GM12878 (cell line): ENCODE data around the gene PPP1R1C. TPM values are rescaled to one million over a fixed set of nuclear protein-coding genes. Genes with fewer than 3 reads are reported as not detected.

Source experiments
- ATAC-seq: fragments of 200-7000 bp; cut with Tn5 transposase; 3 replicates; pipeline ENCODE4 v1.9.1; 2020; ENCODE audit warnings: mild to moderate bottlenecking, moderate library complexity
- BruUV-seq: library from RNA; stranded (reverse); fragments of 400-500 nt; replicated peaks from 2 replicates; lab custom pipeline; 2021; lab: Mats Ljungman, UMichigan
- CTCF ChIA-PET: fragments of 300-600 bp; sonication (Branson Sonifier 250); formaldehyde crosslinking; extraction: SDS; loops from one replicate; lab custom pipeline; 2021; ENCODE audit warnings: inconsistent platforms; lab: Yijun Ruan, JAX
- POLR2A ChIA-PET: fragments of 350-600 bp; formaldehyde crosslinking; extraction: SDS; loops from one replicate; lab custom pipeline; 2021; ENCODE audit warnings: inconsistent platforms; lab: Charles Lee
- RAD21 ChIA-PET: fragments of 300-600 bp; sonication (Branson Sonifier 250); formaldehyde crosslinking; loops from one replicate; lab custom pipeline; 2023; ENCODE audit warnings: antibody characterized with exemption; ENCODE audit not compliant: unreplicated experiment; lab: Charles Lee
- SMC1A ChIA-PET: fragments of 300-600 bp; sonication (Branson Sonifier 250); formaldehyde crosslinking; loops from one replicate; lab custom pipeline; 2023; ENCODE audit not compliant: unreplicated experiment, uncharacterized antibody; lab: Charles Lee
- DNase-seq: peaks from one replicate; pipeline ENCODE4 v3.0.0-alpha.2; 2011; ENCODE audit warnings: low read depth, low spot score
- FAIRE-seq: peaks from 3 replicates; lab custom pipeline; 2011; peaks lifted over from hg19 to GRCh38; lab: Jason Lieb, UNC
- H2AFZ ChIP-seq: 2 replicates; pipeline ENCODE4 v1.6.0; 2011; ENCODE audit warnings: low read depth, low read length, control low read depth; ENCODE audit not compliant: control insufficient read depth
- H3K27ac ChIP-seq: 2 replicates; pipeline ENCODE4 v1.5.1; 2011; ENCODE audit warnings: control low read depth; ENCODE audit not compliant: control insufficient read depth, insufficient read depth
- H3K27me3 ChIP-seq, 2 experiments: replicated peaks in 1 of 2; 2 replicates each; pipeline versions ENCODE4 v1.6.0 to v1.6.1; 2011; ENCODE audit warnings: low read length in 1 of 2; ENCODE audit not compliant: control insufficient read depth in 2 of 2, insufficient read depth in 2 of 2
- H3K36me3 ChIP-seq, 2 experiments: 2 replicates each; pipeline ENCODE4 v1.5.1; 2011; ENCODE audit warnings: low read length in 1 of 2; ENCODE audit not compliant: control insufficient read depth in 2 of 2, insufficient read depth in 2 of 2
- H3K4me1 ChIP-seq: 2 replicates; pipeline ENCODE4 v1.6.1; 2011; ENCODE audit warnings: mild to moderate bottlenecking, low read length, moderate library complexity, mixed read lengths; ENCODE audit not compliant: control insufficient read depth, insufficient read depth
- H3K4me2 ChIP-seq: 2 replicates; pipeline ENCODE4 v1.6.0; 2011; ENCODE audit warnings: control low read depth; ENCODE audit not compliant: control insufficient read depth, insufficient read depth
- H3K4me3 ChIP-seq: fragments of 200-600 bp; sonication (generic); 2 replicates; pipeline ENCODE4 v1.5.1; 2016
- H3K79me2 ChIP-seq: 2 replicates; pipeline ENCODE4 v1.6.0; 2011; ENCODE audit warnings: low read length; ENCODE audit not compliant: control insufficient read depth, insufficient read depth
- H3K9ac ChIP-seq: 2 replicates; pipeline ENCODE4 v1.8.0; 2011; ENCODE audit warnings: low read length, control low read depth, mixed read lengths; ENCODE audit not compliant: control insufficient read depth, insufficient read depth
- H3K9me3 ChIP-seq: replicated peaks from 3 replicates; pipeline ENCODE4 v1.5.1; 2011; ENCODE audit warnings: mild to moderate bottlenecking, low read length; ENCODE audit not compliant: control insufficient read depth, insufficient read depth
- H4K20me1 ChIP-seq: 2 replicates; pipeline ENCODE4 v1.6.0; 2011; ENCODE audit not compliant: control insufficient read depth, insufficient read depth
- BACH1 ChIP-seq: fragments of 450-650 bp; IDR thresholded peaks from 2 replicates; pipeline ENCODE4 v1.6.1; 2017; ENCODE audit warnings: mild to moderate bottlenecking, borderline replicate concordance
- CREM ChIP-seq: IDR thresholded peaks from 2 replicates; pipeline ENCODE4 v1.6.1; 2014; ENCODE audit warnings: antibody characterized with exemption, low read depth
- DPF2 ChIP-seq: fragments of 450-650 bp; IDR thresholded peaks from 2 replicates; pipeline ENCODE4 v1.6.1; 2017; ENCODE audit warnings: mild to moderate bottlenecking
- EP300 ChIP-seq, 2 experiments: fragments of 150-350 bp in 1 of 2; IDR thresholded peaks; 2 replicates each; pipeline ENCODE4 v1.6.1; 2011 to 2012; ENCODE audit warnings: low read depth in 2 of 2, low read length in 2 of 2, borderline replicate concordance in 1 of 2, improper control_type of control experiment in 1 of 2, inconsistent platforms in 1 of 2; ENCODE audit not compliant: control insufficient read depth in 1 of 2
- FOXK2 ChIP-seq: fragments of 450-650 bp; IDR thresholded peaks from 2 replicates; pipeline ENCODE4 v1.6.1; 2017; ENCODE audit warnings: mild to moderate bottlenecking, moderate library complexity
- GATAD2B ChIP-seq: fragments of 450-650 bp; conservative IDR thresholded peaks from 2 replicates; pipeline ENCODE4 v1.6.1; 2017; ENCODE audit warnings: low read depth, mild to moderate bottlenecking, moderate library complexity
- IRF4 ChIP-seq: IDR thresholded peaks from 2 replicates; pipeline ENCODE4 v1.6.1; 2011; ENCODE audit warnings: low read depth, low read length
- KLF5 ChIP-seq: fragments of 450-650 bp; IDR thresholded peaks from 2 replicates; pipeline ENCODE4 v1.6.1; 2014; ENCODE audit warnings: mild to moderate bottlenecking; ENCODE audit not compliant: partially characterized antibody
- MXI1 ChIP-seq: fragments of 150-350 bp; IDR thresholded peaks from 2 replicates; pipeline ENCODE4 v1.6.1; 2011; ENCODE audit warnings: low read depth, mild to moderate bottlenecking, inconsistent platforms, low read length, improper control_type of control experiment
- MYC ChIP-seq: IDR thresholded peaks from 2 replicates; pipeline ENCODE4 v1.6.1; 2011; ENCODE audit warnings: mild to moderate bottlenecking, low read length, moderate library complexity, inconsistent platforms; ENCODE audit not compliant: insufficient read depth, insufficient replicate concordance, insufficient read length, severe bottlenecking
- NR2C1 ChIP-seq: fragments of 450-650 bp; IDR thresholded peaks from 2 replicates; pipeline ENCODE4 v1.6.1; 2017; ENCODE audit warnings: antibody characterized with exemption, mild to moderate bottlenecking, moderate library complexity
- REST ChIP-seq: IDR thresholded peaks from 2 replicates; pipeline ENCODE4 v1.6.1; 2012; ENCODE audit warnings: mild to moderate bottlenecking, low read depth, low read length
- STAT1 ChIP-seq: fragments of 450-650 bp; conservative IDR thresholded peaks from 2 replicates; pipeline ENCODE4 v1.6.1; 2014; ENCODE audit warnings: antibody characterized with exemption, mild to moderate bottlenecking
- TARDBP ChIP-seq: IDR thresholded peaks from 2 replicates; pipeline ENCODE4 v1.6.1; 2016; ENCODE audit warnings: borderline replicate concordance
- TBL1XR1 ChIP-seq: IDR thresholded peaks from 2 replicates; pipeline ENCODE4 v1.6.1; 2012; ENCODE audit warnings: low read depth, low read length, improper control_type of control experiment
- ZNF274 ChIP-seq: IDR thresholded peaks from one replicate; pipeline ENCODE4 v1.8.0; 2011; ENCODE audit not compliant: insufficient read length, insufficient read depth
- ZZZ3 ChIP-seq: IDR thresholded peaks from 2 replicates; pipeline ENCODE4 v1.6.1; 2011; ENCODE audit warnings: low read depth; ENCODE audit not compliant: control insufficient read depth, insufficient read length
- WGBS: methylation state at CpG from one replicate; pipeline ENCODE4 v1.1.6; 2016; ENCODE audit warnings: low lambda C conversion rate; ENCODE audit not compliant: insufficient replicate concordance, insufficient coverage; ENCODE audit errors: missing lambda C conversion rate; 5-methylcytosine and 5-hydroxymethylcytosine counted together
- in situ Hi-C: fragments of 300-500 bp; cut with MboI; formaldehyde crosslinking; loops from 9 replicates; pipeline ENCODE4 v1.14.3; 2018; ENCODE audit warnings: mixed read lengths
- intact Hi-C: fragments of 100-400 bp; cut with micrococcal nuclease; formaldehyde crosslinking; loops from one replicate; pipeline ENCODE4 v1.14.2; 2022; ENCODE audit not compliant: unreplicated experiment
- polyA plus RNA-seq, 11 experiments: library from polyadenylated mRNA; depleted of rRNA in 4 of 11; unstranded in 6 of 11; stranded (reverse) in 5 of 11; fragments of >200 nt; fragmentation: Nextera tagmentation in 4 of 11; fragmentation: Illumina TruSeq in 1 of 11; extraction: Ambion mirVana in 4 of 11; extraction: Trizol in 1 of 11; gene quantifications; 1 replicate in 1 of 11; 2 replicates in 10 of 11; pipeline versions ENCODE4 v1.2.1 to v1.2.3, GENCODE V29; 2011 to 2016; ENCODE audit warnings: inconsistent platforms in 2 of 11, missing spikeins in 2 of 11, low read depth in 1 of 11
- total RNA-seq, 4 experiments: library from RNA; depleted of rRNA in 3 of 4; stranded (reverse); fragments of >200 nt in 3 of 4; fragmentation: Illumina TruSeq in 1 of 4; extraction: Trizol in 1 of 4; gene quantifications; 2 replicates each; pipeline versions ENCODE4 v1.2.1 to v1.2.3, GENCODE V29; 2013 to 2021
- TF ChIP-seq, protein P1 (sequence below): fragments of 450-650 bp; formaldehyde crosslinking; IDR thresholded peaks from 2 replicates; pipeline ENCODE4 v1.5.0; 2022; ENCODE audit warnings: mild to moderate bottlenecking, missing genetic modification characterization
- TF ChIP-seq, protein P2 (sequence below): IDR thresholded peaks from 2 replicates; pipeline ENCODE4 v1.6.1; 2012; ENCODE audit warnings: low read depth, low read length, improper control_type of control experiment

PPP1R1C gene
- total and polyA plus RNA-seq, 10 of the 15 experiments (the other 5 are each of a cell fraction or from before 2014, with no cell fraction given) = 0.11 TPM; not detected in 9

- H3K4me3 ChIP-seq = no peak overlapping the region
- SMC1A ChIA-PET = no interaction called here
- ATAC-seq (no peak), FAIRE-seq (no peak)
- RAD21 ChIA-PET = no interaction called here
- H3K27ac ChIP-seq = no peak overlapping the region
- BruUV-seq = no TSS peak
- no peaks in the 10 kb centered on the region for H4K20me1 ChIP-seq
- CTCF ChIA-PET = interaction anchor here (0.6 to 1.0 kb wide), 3 partner anchors 9 to 41 kb away, joined by 3 to 4 read pairs (median 3); no protein-coding TSS in a partner anchor
- H3K36me3 ChIP-seq = no peaks in the 10 kb centered on the region
- no peak overlapping the region for H2AFZ ChIP-seq
- H3K4me2 ChIP-seq = no peak overlapping the region
- no peaks in the 10 kb centered on the region; a peak in 1 of 4 replicates for H3K27me3 ChIP-seq
- H3K9me3 ChIP-seq = no peaks in the 10 kb centered on the region
- POLR2A ChIA-PET = no interaction called here
- no peaks in the 10 kb centered on the region for H3K79me2 ChIP-seq
- WGBS = 27% methylated on average over 1 of the region's 1 CpG
- intact Hi-C loops = no loop called here
- TF ChIP-seq STAT1 (no peak), CREM (no peak), BACH1 (no peak), TBL1XR1 (no peak), ZZZ3 (no peak), GATAD2B (no peak), EP300 (IDR thresholded peaks at IDR 0.05; ENCODE audit: borderline replicate concordance in 1 of 2, control insufficient read depth in 1 of 2, low read depth in 2 of 2, low read length in 2 of 2) (no peak), NR2C1 (no peak), ZNF274 (no peak), MXI1 (no peak), MYC (no peak), KLF5 (no peak), DPF2 (no peak), FOXK2 (no peak), IRF4 (no peak), TARDBP (no peak), REST (no peak)
- TF ChIP-seq, protein P1, sequence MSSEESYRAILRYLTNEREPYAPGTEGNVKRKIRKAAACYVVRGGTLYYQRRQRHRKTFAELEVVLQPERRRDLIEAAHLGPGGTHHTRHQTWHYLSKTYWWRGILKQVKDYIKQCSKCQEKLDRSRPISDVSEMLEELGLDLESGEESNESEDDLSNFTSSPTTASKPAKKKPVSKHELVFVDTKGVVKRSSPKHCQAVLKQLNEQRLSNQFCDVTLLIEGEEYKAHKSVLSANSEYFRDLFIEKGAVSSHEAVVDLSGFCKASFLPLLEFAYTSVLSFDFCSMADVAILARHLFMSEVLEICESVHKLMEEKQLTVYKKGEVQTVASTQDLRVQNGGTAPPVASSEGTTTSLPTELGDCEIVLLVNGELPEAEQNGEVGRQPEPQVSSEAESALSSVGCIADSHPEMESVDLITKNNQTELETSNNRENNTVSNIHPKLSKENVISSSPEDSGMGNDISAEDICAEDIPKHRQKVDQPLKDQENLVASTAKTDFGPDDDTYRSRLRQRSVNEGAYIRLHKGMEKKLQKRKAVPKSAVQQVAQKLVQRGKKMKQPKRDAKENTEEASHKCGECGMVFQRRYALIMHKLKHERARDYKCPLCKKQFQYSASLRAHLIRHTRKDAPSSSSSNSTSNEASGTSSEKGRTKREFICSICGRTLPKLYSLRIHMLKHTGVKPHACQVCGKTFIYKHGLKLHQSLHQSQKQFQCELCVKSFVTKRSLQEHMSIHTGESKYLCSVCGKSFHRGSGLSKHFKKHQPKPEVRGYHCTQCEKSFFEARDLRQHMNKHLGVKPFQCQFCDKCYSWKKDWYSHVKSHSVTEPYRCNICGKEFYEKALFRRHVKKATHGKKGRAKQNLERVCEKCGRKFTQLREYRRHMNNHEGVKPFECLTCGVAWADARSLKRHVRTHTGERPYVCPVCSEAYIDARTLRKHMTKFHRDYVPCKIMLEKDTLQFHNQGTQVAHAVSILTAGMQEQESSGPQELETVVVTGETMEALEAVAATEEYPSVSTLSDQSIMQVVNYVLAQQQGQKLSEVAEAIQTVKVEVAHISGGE (CRISPR knock-in tag) = no peak
- TF ChIP-seq, protein P2, sequence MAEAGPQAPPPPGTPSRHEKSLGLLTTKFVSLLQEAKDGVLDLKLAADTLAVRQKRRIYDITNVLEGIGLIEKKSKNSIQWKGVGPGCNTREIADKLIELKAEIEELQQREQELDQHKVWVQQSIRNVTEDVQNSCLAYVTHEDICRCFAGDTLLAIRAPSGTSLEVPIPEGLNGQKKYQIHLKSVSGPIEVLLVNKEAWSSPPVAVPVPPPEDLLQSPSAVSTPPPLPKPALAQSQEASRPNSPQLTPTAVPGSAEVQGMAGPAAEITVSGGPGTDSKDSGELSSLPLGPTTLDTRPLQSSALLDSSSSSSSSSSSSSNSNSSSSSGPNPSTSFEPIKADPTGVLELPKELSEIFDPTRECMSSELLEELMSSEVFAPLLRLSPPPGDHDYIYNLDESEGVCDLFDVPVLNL = no peak
- TF ChIP-seq, all 136 proteins: peak for 0
- Histone ChIP-seq H3K4me1 (peaks cover 17% of the 10 kb centered on the region), H3K9ac (no peak overlapping the region)
- in situ Hi-C loops = no loop called here
- DNase-seq = no peak
These were observed 3.4 kb downstream of the PPP1R1C start for GRCh38 chr2:181989099-181989498.
